Activated CD4-positive, alpha-beta T cell treated with anti-CD3 and anti-CD28 coated beads for 36 hours (primary cell): Measurements from ENCODE around the gene EWSR1. TPM values are rescaled to one million over a fixed set of nuclear protein-coding genes. Genes with fewer than 3 reads are reported as not detected.
A peak's percentile ranks its signal among the peaks of the same experiment; 100 is the strongest.

Source experiments
- ATAC-seq: fragments of 200-7000 bp; cut with Tn5 transposase; one replicate; pipeline ENCODE4 v1.10.0; 2021; ENCODE audit warnings: mild to moderate bottlenecking, moderate library complexity
- CTCF ChIA-PET: fragments of 350-600 bp; sonication (Branson Sonifier 250); formaldehyde crosslinking; loops from one replicate; lab custom pipeline; 2021; ENCODE audit warnings: antibody characterized with exemption; lab: Charles Lee
- POLR2A ChIA-PET: fragments of 350-600 bp; sonication (Branson Sonifier 250); formaldehyde crosslinking; loops from one replicate; lab custom pipeline; 2021; ENCODE audit warnings: antibody characterized with exemption, inconsistent platforms; lab: Charles Lee
- DNase-seq: peaks from one replicate; pipeline ENCODE4 v3.0.0-alpha.2; 2020
- H3K27ac Mint-ChIP-seq: one replicate; pipeline ENCODE4 v1.8.0; 2021; ENCODE audit warnings: mixed read lengths
- H3K27me3 Mint-ChIP-seq: one replicate; pipeline ENCODE4 v1.8.0; 2021; ENCODE audit warnings: mixed read lengths
- H3K36me3 Mint-ChIP-seq: one replicate; pipeline ENCODE4 v1.8.0; 2021; ENCODE audit warnings: low read depth, mixed read lengths
- H3K4me1 Mint-ChIP-seq: one replicate; pipeline ENCODE4 v1.8.0; 2021; ENCODE audit warnings: mixed read lengths
- H3K4me3 Mint-ChIP-seq: one replicate; pipeline ENCODE4 v1.8.0; 2021; ENCODE audit warnings: mild to moderate bottlenecking, moderate library complexity, mixed read lengths
- H3K9me3 Mint-ChIP-seq: one replicate; pipeline ENCODE4 v1.8.0; 2021; ENCODE audit warnings: low read depth, mixed read lengths
- intact Hi-C, 2 experiments: fragments of 100-400 bp; cut with DNase I in 1 of 2; cut with micrococcal nuclease in 1 of 2; formaldehyde crosslinking; loops; one replicate each; pipeline versions ENCODE4 v1.14.2 to v1.15.1; 2022 to 2024; cut with DNase I, micrococcal nuclease
- total RNA-seq, 2 experiments: library from RNA; stranded (reverse); gene quantifications; one replicate each; pipeline ENCODE4 v1.2.3, GENCODE V29; 2021

Gene EWSR1
- total RNA-seq, 2 experiments from 2014 or later, result 326 to 567 TPM

DNA sequence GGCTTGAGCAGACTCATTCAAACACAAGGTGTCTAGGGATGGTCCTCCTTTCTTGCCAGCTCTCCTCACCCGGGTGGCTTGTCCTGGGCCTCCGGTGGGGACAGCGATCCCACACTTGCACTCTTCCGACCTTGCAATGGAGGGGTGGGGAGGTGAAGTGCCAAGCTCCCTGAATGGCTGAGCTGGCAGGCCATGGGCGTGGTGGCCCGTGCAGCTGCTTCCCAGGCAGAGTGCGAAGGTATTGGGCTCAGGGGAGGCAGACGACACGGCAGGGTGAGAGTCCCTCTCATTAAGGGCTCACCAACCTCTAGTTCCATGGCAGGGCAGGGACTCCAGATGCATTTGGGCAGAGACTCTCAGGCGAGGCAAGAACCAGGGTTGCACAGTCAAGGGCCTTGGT is 58.4 kb downstream of the EWSR1 start:
- no peaks in the 10 kb centered on the region for H3K9me3 Mint-ChIP-seq
- H3K4me3 Mint-ChIP-seq, result no peak overlapping the region
- intact Hi-C loops, result no loop called here
- no peaks in the 10 kb centered on the region for H3K27me3 Mint-ChIP-seq
- ATAC-seq (no peak), DNase-seq (no peak)
- H3K36me3 Mint-ChIP-seq, result peaks cover 6% of the 10 kb centered on the region
- CTCF ChIA-PET, result interaction anchor here (0.6 kb wide), 1 partner anchor 213 kb away, joined by 3 read pairs; no protein-coding TSS in a partner anchor
- H3K4me1 Mint-ChIP-seq, result no peaks in the 10 kb centered on the region
- POLR2A ChIA-PET, result interaction anchor here (0.6 kb wide), 1 partner anchor 65 kb away, joined by 4 read pairs; no protein-coding TSS in a partner anchor
- no peak overlapping the region for H3K27ac Mint-ChIP-seq

DNA sequence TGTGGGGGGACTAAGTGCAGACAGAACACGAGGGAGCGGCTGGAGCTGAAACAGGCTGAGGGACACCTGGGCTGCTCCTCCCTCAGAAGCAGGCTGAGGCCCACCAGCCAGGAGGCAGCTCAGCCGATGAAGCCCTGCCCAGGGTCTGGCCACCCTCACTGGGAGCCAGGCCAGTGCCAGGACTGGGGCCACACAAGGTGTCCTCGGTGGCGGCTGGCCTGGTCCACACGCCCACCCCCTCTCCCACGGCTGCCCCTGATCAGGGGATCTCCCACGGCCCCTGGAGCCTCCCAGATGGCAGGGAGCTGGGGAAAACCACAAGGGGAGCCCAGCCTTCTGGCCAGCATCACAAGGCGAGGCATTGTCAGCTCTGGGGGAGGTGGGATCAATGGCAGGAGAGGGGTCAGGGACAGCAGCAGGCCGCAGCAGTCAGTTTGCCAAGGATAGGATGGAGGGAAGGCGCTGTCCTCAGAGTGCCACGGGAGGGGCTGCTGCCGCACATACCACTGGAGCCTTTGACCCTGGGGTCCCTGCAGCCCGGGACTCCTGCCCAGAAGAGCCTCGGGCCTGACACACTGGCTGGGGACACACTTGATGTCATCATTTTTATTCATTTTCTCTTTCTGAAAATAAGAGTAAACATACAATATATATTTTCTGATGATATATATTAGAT is 59.2 kb downstream of the EWSR1 start:
- H3K4me1 Mint-ChIP-seq, result no peaks in the 10 kb centered on the region
- ATAC-seq (no peak), DNase-seq (no peak)
- ChIA-PET CTCF (interaction anchor here (1.0 kb wide), 1 partner anchor 38 kb away, joined by 3 read pairs; no protein-coding TSS in a partner anchor), POLR2A (interaction anchor here (0.6 kb wide), 1 partner anchor 66 kb away, joined by 4 read pairs; no protein-coding TSS in a partner anchor)
- no peaks in the 10 kb centered on the region for H3K9me3 Mint-ChIP-seq
- intact Hi-C loops, result no loop called here
- H3K36me3 Mint-ChIP-seq, result peaks cover 6% of the 10 kb centered on the region
- H3K4me3 Mint-ChIP-seq, result no peak overlapping the region
- H3K27ac Mint-ChIP-seq, result no peak overlapping the region
- no peaks in the 10 kb centered on the region for H3K27me3 Mint-ChIP-seq

DNA sequence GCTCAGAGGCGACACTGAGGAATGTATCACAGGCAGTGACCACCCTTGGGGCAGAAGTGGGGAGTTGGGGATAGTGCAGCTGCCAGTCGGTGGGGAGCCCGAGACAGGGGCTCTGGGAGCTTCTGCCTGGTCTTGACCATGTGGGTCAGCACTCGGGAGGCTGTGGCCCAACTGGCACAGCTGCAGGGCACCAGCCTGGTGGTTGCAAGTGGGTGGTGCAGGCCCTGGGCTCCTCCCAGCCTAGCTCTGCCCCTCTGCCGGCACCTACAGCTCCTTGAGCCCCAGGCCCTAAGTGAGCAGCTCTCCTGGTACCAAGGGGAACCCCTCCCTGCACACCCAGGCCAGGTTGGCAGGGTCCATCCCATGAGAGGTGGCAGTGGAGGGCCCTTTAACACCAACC is 60.0 kb downstream of the EWSR1 start:
- peak; percentile 19 for ATAC-seq
- DNase-seq, result no peak
- Mint-ChIP-seq H3K27ac (no peak overlapping the region), H3K36me3 (peaks cover 6% of the 10 kb centered on the region), H3K4me1 (no peaks in the 10 kb centered on the region), H3K27me3 (no peaks in the 10 kb centered on the region), H3K9me3 (no peaks in the 10 kb centered on the region), H3K4me3 (no peak overlapping the region)
- intact Hi-C loops, result no loop called here
- ChIA-PET CTCF (interaction anchor here (1.0 kb wide), 1 partner anchor 39 kb away, joined by 3 read pairs; no protein-coding TSS in a partner anchor), POLR2A (no interaction called here)

DNA sequence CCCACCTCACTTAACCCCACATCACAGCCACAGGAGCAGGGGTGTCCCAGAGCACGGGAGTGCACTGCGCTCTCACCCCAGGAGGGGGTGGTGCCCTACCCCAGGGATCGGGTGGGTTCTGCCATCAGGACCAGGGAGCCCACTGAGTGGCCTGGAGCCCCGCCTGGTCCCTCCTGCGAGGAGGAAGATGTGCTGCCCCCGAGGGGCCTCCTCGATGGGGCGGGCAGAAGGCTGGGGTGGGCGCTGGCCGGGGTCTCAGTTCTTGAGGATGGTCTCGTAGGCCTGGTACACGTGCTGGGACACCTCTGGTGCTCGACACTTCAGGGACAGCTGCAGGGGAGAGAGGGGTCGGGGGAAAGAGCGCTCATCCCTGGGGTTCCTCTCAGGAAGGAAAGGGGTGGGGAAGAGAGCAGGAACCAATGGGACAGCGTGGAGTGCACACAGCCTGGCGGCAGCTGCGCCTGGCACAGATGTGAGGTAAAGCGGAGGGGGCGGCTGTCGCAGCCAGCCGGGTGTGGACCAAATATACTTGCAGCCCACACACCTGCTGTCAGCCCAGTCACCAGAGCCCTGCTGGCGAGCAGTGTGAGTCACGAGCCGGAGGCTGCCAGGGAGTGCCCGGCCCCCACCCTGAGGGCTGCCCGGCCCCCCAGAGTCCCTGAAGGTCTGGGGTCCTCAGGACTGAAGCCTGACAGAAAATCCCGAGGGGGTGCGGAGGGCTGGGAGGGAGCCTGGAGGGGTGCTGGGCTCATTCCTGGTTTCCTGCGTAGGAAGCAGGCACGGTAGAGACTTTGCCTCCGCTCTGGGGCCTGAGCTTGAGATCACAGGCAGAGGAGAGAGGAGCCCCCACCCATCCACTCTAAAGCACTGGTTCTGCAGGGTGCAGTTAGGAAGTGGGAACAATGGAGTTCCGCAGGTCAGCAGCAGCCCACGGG is 60.8 kb downstream of the EWSR1 start:
- ChIA-PET POLR2A (no interaction called here), CTCF (interaction anchor here (1.0 kb wide), 1 partner anchor 40 kb away, joined by 3 read pairs; no protein-coding TSS in a partner anchor)
- intact Hi-C loops, result no loop called here
- Mint-ChIP-seq H3K9me3 (no peaks in the 10 kb centered on the region), H3K4me3 (no peak overlapping the region), H3K27ac (no peak overlapping the region), H3K4me1 (no peaks in the 10 kb centered on the region), H3K27me3 (no peaks in the 10 kb centered on the region), H3K36me3 (peaks cover 6% of the 10 kb centered on the region)
- DNase-seq (no peak), ATAC-seq (peak; percentile 16)

DNA sequence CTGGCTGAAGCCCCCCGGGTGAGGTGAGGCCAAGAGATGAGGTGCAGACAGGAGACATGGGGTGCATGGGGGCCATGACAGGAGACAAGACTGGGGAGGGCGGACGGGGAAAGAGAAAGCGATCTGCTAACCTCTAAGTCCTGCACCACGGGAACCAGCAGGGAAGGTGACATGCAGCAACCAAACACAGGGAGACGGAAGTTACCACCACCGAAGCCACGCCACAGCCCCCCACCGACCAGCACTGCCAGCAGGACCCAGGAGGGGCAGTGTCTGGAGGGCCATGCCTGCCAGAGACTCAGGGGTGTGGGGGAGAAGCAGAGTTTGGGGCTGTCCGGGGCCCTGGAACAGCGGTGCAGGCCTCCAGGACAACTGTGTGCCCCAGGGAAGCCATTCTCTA is 61.5 kb downstream of the EWSR1 start:
- ChIA-PET POLR2A (no interaction called here), CTCF (interaction anchor here (1.0 kb wide), 1 partner anchor 21 kb away, joined by 3 read pairs; no protein-coding TSS in a partner anchor)
- H3K4me3 Mint-ChIP-seq, result no peak overlapping the region
- H3K36me3 Mint-ChIP-seq, result peaks cover 6% of the 10 kb centered on the region
- H3K4me1 Mint-ChIP-seq, result no peaks in the 10 kb centered on the region
- DNase-seq (no peak), ATAC-seq (no peak)
- no peak overlapping the region for H3K27ac Mint-ChIP-seq
- intact Hi-C loops, result no loop called here
- no peaks in the 10 kb centered on the region for H3K27me3 Mint-ChIP-seq
- H3K9me3 Mint-ChIP-seq, result no peaks in the 10 kb centered on the region

DNA sequence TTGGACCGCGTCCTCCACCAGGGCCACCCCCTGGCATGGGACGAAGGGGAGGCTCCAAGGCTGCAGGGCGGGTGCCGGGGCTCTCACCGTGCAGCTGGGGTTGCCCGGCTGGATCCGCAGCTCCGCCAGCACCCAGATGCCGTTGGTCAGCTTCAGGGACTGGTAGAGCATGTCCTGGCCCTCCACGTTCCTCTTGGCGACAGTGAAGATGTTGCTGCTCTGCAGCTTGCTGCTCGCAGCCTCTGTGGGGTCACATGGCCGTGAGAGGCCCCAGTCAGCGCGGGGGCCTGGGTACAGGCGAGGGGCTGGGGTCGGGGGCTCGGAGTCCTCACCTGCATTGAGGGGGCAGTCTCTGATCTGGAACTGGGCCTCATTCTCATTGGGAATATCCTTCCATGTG is 62.2 kb downstream of the EWSR1 start:
- POLR2A ChIA-PET, result no interaction called here
- H3K27me3 Mint-ChIP-seq, result no peaks in the 10 kb centered on the region

DNA sequence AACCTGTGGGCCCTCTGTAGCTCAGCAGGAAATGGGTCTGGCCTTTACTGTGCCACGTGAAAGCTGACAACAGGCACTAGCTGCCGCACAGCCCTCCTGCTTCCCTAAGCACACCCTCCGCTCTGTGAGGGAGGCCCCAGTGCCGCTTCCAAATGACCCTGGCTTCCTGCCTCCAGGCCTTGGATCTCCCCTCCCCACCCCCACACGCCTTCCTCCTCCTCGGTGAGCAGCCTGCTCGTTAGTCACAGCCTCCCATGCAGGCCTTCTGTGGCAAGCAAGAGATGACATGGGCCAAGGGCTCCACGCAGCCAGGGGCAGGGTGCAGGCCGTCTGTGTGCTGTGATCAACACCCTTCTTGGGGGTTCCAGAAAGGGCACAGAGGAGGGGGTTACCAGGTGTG is 62.7 kb downstream of the EWSR1 start:
- CTCF ChIA-PET, result interaction anchor here (1.0 kb wide), 1 partner anchor 22 kb away, joined by 3 read pairs; no protein-coding TSS in a partner anchor
- H3K27ac Mint-ChIP-seq, result no peak overlapping the region
- no peaks in the 10 kb centered on the region for H3K9me3 Mint-ChIP-seq

More for the DNA sequence above, 62.2 kb downstream of the EWSR1 start:
- no peak overlapping the region for H3K27ac Mint-ChIP-seq
- no peak for DNase-seq
- H3K9me3 Mint-ChIP-seq, result no peaks in the 10 kb centered on the region
- no peaks in the 10 kb centered on the region for H3K4me1 Mint-ChIP-seq
- ATAC-seq, result no peak
- intact Hi-C loops, result no loop called here
- CTCF ChIA-PET, result interaction anchor here (1.0 kb wide), 1 partner anchor 22 kb away, joined by 3 read pairs; no protein-coding TSS in a partner anchor
- no peak overlapping the region for H3K4me3 Mint-ChIP-seq
- peaks cover 6% of the 10 kb centered on the region for H3K36me3 Mint-ChIP-seq

DNA sequence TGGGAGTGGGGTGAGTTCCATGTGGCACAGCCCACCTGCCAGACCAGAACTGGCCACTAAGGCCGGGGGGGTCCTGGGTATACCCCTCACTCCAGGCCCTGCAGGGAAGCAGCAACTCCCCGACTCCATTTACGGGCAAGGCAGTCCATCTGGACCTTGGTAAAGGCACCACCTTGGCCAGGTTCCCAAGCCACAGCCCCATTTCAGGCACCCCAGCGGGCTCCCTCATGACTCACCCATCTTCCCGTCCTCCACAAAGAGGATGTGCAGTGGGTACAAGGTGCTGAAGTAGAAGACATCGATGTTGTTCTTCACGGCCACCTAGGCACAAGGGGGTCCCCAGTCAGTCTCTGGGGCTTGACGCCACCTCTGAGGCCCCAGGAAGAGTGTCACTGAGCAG is 63.1 kb downstream of the EWSR1 start:
- Mint-ChIP-seq H3K36me3 (peaks cover 14% of the 10 kb centered on the region), H3K4me3 (no peak overlapping the region), H3K9me3 (no peaks in the 10 kb centered on the region), H3K27ac (no peak overlapping the region), H3K27me3 (no peaks in the 10 kb centered on the region), H3K4me1 (no peaks in the 10 kb centered on the region)
- DNase-seq (no peak), ATAC-seq (no peak)
- intact Hi-C loops, result no loop called here
- POLR2A ChIA-PET, result no interaction called here
- CTCF ChIA-PET, result interaction anchor here (0.7 kb wide), 1 partner anchor 328 kb away, joined by 3 read pairs; no protein-coding TSS in a partner anchor

More for the DNA sequence above, 62.7 kb downstream of the EWSR1 start:
- H3K36me3 Mint-ChIP-seq, result peaks cover 10% of the 10 kb centered on the region
- DNase-seq, result no peak
- no peaks in the 10 kb centered on the region for H3K27me3 Mint-ChIP-seq
- H3K4me1 Mint-ChIP-seq, result no peaks in the 10 kb centered on the region
- POLR2A ChIA-PET, result no interaction called here
- no peak for ATAC-seq
- intact Hi-C loops, result no loop called here
- no peak overlapping the region for H3K4me3 Mint-ChIP-seq

DNA sequence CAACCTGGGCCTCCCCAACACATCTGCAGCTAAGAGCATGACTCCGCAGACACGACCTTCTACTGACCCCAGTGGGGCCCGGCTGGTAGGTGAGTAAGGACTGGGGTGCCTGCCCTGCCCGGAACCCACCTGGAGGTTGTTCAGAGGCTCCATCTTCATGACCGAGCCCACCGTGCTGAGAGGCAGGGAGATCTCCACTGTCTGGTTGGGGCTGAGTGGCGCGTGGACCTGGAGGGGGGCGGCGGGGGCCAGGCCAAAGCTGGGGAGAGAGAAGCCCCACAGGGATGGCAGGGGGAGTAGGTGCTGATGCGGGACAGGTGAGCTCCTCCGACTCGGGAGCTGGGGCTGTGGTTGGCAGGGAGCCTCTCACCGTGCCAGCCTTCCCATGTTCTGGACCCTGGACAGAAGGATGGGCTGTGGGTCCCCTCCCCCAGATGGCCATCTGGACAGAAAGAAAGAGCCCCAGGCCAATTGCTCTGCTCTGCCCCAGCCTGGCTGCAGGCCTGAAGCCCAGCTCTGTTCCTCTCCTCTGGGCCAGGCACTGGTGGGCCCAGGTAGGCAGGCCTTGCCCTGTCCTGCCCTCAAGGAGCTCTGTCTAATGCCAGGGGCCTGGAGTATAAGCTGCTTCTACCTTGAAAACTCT is 63.7 kb downstream of the EWSR1 start:
- Mint-ChIP-seq H3K27ac (no peak overlapping the region), H3K36me3 (peaks cover 16% of the 10 kb centered on the region), H3K27me3 (no peaks in the 10 kb centered on the region), H3K4me1 (no peaks in the 10 kb centered on the region), H3K4me3 (no peak overlapping the region), H3K9me3 (no peaks in the 10 kb centered on the region)
- CTCF ChIA-PET, result interaction anchor here (0.7 kb wide), 1 partner anchor 328 kb away, joined by 3 read pairs; no protein-coding TSS in a partner anchor
- POLR2A ChIA-PET, result no interaction called here
- intact Hi-C loops, result no loop called here
- no peak for DNase-seq
- ATAC-seq, result no peak

DNA sequence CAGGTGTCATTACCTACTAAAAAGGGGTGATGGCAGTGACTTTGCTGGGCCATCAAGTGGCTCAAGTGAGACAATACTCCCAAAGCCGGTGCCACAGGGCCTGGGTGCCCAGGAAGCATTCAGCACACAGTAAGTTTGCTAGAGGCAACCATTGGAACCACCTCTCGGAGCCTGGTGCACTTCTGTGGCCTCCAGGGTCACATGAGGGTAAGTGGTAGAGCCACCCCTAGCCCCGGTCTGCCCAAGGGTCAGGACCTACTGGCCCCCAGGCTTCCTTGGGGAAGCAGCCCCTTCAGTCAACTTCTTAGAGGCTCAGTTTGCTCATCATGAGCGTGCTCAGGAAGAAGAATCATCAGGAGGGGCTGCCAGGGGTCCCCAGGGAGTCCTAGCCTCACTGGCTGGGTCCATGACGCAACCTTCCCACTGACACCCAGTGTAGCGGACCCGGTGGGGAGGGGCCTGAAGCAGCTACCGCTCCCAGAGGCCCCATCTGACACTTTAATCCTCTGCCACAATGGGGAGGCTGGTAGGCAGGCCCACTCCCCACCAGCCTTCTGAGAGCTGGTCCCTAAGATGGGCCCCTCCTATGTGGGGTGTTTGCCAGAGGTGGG is 64.9 kb downstream of the EWSR1 start:
- no peak for ATAC-seq
- DNase-seq, result no peak
- no peaks in the 10 kb centered on the region for H3K9me3 Mint-ChIP-seq
- ChIA-PET CTCF (no interaction called here), POLR2A (no interaction called here)
- intact Hi-C loops, result no loop called here
- no peaks in the 10 kb centered on the region for H3K27me3 Mint-ChIP-seq
- H3K4me3 Mint-ChIP-seq, result no peak overlapping the region
- no peak overlapping the region for H3K27ac Mint-ChIP-seq
- no peaks in the 10 kb centered on the region for H3K4me1 Mint-ChIP-seq
- peaks cover 16% of the 10 kb centered on the region for H3K36me3 Mint-ChIP-seq

DNA sequence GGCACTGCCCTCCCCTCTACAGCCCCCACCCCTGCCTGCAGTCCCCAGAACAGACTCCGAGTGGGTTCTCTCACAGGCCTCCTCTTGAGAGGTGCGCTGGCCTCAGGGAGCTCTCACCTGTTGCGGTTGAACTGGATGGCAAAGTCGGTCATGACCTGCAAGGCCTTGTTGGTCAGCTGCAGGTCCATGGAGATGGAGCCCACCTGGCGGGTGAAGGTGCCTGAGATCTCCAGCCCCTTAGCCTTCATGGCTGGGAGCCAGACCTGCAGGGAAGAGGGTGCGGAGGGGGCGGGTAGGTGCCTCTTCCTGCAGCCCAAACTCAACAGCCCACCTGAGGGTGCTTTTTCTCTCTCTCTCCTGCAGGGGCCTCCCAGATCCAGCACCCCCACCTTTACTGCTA is 66.1 kb downstream of the EWSR1 start:
- no peaks in the 10 kb centered on the region for H3K9me3 Mint-ChIP-seq
- no peak overlapping the region for H3K27ac Mint-ChIP-seq
- ChIA-PET CTCF (no interaction called here), POLR2A (no interaction called here)
- ATAC-seq, result no peak
- DNase-seq, result no peak
- no peaks in the 10 kb centered on the region for H3K27me3 Mint-ChIP-seq
- intact Hi-C loops, result no loop called here
- H3K36me3 Mint-ChIP-seq, result peaks cover 23% of the 10 kb centered on the region
- no peak overlapping the region for H3K4me3 Mint-ChIP-seq
- no peaks in the 10 kb centered on the region for H3K4me1 Mint-ChIP-seq
